GM12865 (cell line): ENCODE data around the gene GPER1.

Experiments
- DNase-seq: peaks from one replicate; pipeline ENCODE4 v3.0.0; 2010; ENCODE audit warnings: low read depth
- H3K4me3 ChIP-seq: 2 replicates; pipeline ENCODE4 v1.5.1; 2011; ENCODE audit warnings: mild to moderate bottlenecking, low read depth, low read length, control low read depth
- TF ChIP-seq, protein P1 (sequence below): IDR thresholded peaks from 2 replicates; pipeline ENCODE4 v1.5.1; 2011; ENCODE audit warnings: low read length, control low read depth, low read depth, inconsistent platforms; ENCODE audit not compliant: insufficient read depth; ENCODE audit errors: missing control alignments

GPER1 gene

DNA sequence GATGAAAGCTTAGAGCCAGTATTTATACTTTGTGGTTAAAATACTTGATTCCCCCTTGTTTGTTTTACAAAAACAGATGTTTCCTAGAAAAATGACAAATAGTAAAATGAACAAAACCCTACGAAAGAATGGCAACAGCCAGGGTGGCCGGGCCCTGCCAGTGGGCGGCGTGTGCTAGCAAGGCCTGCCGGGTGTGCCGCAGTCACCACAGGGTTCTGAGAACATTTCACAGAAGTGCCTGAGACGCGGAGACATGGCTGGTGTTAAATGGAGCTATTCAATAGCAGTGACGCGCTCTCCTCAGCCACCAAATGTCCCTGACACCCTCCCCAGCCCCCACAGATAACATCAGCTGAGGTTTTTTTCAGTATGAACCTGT is 29.1 kb upstream of the GPER1 start:
- TF ChIP-seq, protein P1, sequence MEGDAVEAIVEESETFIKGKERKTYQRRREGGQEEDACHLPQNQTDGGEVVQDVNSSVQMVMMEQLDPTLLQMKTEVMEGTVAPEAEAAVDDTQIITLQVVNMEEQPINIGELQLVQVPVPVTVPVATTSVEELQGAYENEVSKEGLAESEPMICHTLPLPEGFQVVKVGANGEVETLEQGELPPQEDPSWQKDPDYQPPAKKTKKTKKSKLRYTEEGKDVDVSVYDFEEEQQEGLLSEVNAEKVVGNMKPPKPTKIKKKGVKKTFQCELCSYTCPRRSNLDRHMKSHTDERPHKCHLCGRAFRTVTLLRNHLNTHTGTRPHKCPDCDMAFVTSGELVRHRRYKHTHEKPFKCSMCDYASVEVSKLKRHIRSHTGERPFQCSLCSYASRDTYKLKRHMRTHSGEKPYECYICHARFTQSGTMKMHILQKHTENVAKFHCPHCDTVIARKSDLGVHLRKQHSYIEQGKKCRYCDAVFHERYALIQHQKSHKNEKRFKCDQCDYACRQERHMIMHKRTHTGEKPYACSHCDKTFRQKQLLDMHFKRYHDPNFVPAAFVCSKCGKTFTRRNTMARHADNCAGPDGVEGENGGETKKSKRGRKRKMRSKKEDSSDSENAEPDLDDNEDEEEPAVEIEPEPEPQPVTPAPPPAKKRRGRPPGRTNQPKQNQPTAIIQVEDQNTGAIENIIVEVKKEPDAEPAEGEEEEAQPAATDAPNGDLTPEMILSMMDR: no peak

DNA sequence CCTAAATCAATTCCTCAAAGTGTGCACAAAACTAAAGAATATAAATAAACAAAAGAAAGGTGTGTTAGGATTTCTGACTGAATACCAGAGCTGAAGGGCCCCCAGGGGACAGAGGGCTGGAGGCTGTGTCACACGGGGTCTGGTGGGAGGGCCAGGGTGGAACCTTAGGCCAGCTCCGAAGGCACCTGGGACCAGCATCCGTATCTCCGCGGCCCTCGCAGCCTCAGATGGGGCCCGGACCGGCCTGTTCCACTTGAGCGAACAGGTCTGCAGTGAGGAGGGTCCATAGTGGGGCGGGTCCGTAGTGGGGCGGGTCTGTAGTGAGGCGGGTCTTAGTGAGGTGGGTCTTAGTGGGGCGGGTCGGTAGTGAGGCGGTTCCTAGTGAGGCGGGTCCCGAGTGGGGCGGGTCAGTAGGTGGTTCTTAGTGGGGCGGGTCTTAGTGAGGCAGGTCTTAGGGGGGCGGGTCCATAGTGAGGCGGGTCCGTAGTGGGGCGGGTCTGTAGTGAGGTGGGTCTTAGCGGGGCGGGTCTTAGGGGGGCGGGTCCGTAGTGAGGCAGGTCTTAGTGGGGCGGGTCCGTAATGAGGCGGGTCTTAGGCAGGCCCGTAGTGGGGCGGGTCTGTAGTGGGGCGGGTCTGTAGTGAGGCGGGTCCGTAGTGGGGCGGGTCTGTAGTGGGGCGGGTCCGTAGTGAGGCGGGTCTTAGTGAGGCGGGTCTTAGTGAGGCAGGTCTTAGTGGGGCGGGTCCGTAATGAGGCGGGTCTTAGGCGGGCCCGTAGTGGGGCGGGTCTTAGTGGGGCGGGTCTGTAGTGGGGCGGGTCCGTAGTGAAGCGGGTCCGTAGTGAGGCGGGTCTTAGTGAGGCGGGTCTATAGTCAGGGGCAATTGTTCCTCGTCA is 28.5 kb upstream of the GPER1 start:
- TF ChIP-seq, protein P1: no peak
- DNase-seq: peak; percentile 85
- peak overlapping the region; percentile 38 for H3K4me3 ChIP-seq

More for the DNA sequence above, 29.1 kb upstream of the GPER1 start:
- 0 out of 2 replicates have a peak overlapping the region, but pooled peaks have one; percentile 9 for H3K4me3 ChIP-seq
- DNase-seq: peak; percentile 63

DNA sequence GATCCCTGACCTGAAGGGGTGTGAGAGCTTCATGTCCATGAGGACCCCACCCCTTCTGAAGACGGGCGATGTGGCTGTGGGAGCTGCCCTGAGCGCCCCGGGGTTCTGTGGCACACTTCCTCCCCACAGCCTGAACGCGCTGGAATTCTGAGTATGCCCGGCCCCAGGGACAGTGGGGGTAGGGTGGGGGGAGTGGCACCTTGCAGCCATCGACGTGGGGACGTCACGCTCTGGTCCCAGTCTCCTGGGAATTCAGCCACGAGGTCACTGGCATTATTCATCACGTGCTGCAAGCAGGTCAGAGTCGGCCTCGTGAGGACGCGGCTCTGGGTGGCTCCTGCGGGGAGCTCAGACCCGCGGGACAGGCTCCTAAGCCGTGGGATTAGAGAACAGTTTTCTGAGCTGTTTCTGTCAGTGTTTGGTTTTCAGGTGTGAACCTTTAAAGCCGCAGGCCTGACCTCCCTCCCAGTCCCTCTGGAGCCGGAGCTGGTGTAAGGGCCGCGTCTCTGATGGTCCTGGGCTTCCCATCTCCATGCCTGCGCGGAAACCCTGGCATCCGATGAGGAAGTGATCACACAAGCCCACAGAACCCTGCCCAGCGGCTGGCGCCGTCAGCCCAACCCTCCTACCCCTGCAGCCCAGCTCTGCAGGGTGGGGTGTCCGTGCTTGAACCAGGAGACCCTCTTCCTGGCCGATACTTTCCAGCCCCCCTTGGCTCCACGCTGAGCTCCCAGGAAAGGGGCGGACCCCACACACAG is 27.4 kb upstream of the GPER1 start:
- peak overlapping the region; percentile 38 for H3K4me3 ChIP-seq
- no peak for DNase-seq
- TF ChIP-seq, protein P1: no peak

DNA sequence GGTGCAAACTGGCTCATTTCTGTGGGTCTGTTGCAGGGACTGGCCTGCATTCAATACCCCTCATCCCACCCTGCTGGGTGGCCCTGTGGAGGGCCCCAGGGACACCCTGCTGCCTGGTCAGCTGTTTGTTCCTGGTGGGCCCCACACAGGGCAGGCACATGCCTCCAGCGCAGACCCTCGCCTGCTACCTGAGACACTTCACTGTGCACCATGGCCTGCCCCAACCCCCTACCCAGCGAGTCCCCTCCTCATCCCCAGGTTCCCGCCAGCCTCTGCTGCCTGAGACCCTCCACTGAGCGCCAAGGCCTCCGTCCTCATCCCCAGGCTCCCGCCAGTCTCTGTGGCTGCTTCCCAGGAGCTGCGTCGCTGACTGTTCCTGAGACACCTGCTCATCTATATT is 26.7 kb upstream of the GPER1 start:
- TF ChIP-seq, protein P1: no peak
- peak overlapping the region; percentile 9 for H3K4me3 ChIP-seq
- no peak for DNase-seq

DNA sequence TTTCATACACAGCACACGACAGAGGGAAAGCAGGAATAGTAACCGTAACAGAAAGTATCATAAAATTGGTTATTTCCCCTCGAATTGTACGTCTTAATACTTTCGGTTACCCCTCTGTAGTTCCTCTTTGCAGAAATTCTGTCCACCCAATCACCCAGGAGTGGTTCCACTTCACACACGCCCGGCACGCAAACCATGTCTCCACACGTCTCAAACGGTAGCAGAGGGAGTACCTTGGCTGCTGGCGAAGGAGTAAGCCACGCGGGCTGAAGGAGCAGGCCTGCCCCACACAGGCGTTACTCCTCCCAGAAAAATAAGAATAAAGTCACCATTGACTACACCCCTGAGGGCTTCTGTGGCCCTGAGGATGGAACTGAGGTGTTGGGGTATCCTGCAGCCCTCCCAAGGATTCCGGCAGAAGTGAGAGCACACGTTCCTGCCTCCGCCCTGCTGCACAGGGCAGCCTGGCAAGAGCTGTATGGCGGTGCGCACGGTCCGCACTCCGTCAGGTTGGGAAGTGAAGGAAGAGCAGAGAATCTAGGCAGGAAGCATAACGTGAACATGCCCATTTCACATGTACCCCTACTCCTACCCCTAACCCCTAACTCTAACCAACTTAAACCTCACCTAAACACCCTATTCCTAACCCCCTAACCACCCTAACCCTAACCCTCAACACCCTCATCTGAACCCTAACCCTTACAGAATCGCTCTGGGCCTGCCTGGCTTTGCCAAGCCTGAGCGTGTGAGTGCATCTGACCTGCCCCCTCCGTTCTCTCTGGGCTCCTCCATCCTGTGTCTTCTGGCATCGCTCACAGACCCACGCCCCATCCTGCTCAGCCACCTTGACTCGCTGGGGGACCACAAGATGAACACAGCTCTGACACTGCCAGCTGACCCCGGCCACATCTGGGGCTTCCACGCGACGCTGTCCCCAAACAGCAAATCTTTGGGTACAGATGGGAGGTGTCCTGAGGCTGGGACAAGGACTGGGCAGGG is 25.3 kb upstream of the GPER1 start:
- peak; percentile 88 for DNase-seq
- TF ChIP-seq, protein P1: no peak
- H3K4me3 ChIP-seq: peak overlapping the region; percentile 19

DNA sequence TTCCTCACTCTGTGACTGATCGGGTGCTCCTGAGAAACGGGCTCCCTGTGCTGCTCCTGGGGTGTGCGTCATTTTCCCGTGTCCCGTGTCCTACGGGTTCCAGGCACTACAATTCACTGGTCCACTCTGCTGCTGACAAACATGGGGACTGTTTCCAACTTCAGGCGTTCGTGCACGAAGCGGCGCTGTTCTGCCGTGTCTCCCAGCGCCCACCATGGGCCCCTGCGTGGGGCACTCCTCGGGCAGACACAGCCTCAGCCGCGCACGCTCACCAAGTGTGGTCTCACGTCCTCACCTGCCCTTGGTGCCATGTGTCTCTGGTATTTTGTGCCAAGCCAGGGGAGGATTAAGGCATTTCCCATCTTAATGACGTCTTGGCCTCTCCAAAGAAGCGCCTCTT is 24.6 kb upstream of the GPER1 start:
- TF ChIP-seq, protein P1: no peak
- no peak overlapping the region for H3K4me3 ChIP-seq
- DNase-seq: no peak
